Activated CD8-positive, alpha-beta memory T cell treated with anti-CD3 and anti-CD28 coated beads, Interleukin-2, amount 50 U/mL, for 4 hours (primary cell): Measurements from ENCODE around the gene B4GAT1.
A peak's percentile ranks its signal among the peaks of the same experiment; 100 is the strongest.

Experiments
- DNase-seq: peaks from one replicate; pipeline ENCODE4 v3.0.0-alpha.2; 2020

The B4GAT1 gene

GRCh38 chr11:66336234-66337102, 11.0 kb downstream of the B4GAT1 start, which contains the start of gene RIN1:
TSS of gene RIN1 (minus strand) at chr11:66336434. CDS start at chr11:66336402, 32 bp downstream.
- DNase-seq, result peak; percentile 59

- DNase-seq, result no peak
These were observed 11.7 kb downstream of the B4GAT1 start for GRCh38 chr11:66335531-66336233.

GRCh38 chr11:66334605-66335442, 12.6 kb downstream of the B4GAT1 start:
- no peak for DNase-seq

GRCh38 chr11:66333896-66334604, 13.4 kb downstream of the B4GAT1 start:
- no peak for DNase-seq

GRCh38 chr11:66333220-66333877, 14.1 kb downstream of the B4GAT1 start:
- DNase-seq, result no peak

GRCh38 chr11:66332371-66333219, 14.8 kb downstream of the B4GAT1 start:
- DNase-seq, result no peak

GRCh38 chr11:66331542-66332370, 15.7 kb downstream of the B4GAT1 start:
- DNase-seq, result no peak

GRCh38 chr11:66330931-66331330, 16.5 kb downstream of the B4GAT1 start:
- no peak for DNase-seq

- no peak for DNase-seq
These were observed 18.2 kb downstream of the B4GAT1 start for GRCh38 chr11:66329165-66329673.

- peak; percentile 83 for DNase-seq
These were observed 18.9 kb downstream of the B4GAT1 start for GRCh38 chr11:66328302-66329144.

- DNase-seq, result no peak
These were observed 19.5 kb downstream of the B4GAT1 start for GRCh38 chr11:66328031-66328301.

- DNase-seq, result no peak
These were observed 20.0 kb downstream of the B4GAT1 start for GRCh38 chr11:66327171-66328030.

- DNase-seq, result no peak
These were observed 20.9 kb downstream of the B4GAT1 start for GRCh38 chr11:66326261-66327111.

GRCh38 chr11:66325263-66325671, 22.2 kb downstream of the B4GAT1 start:
- no peak for DNase-seq

GRCh38 chr11:66324664-66325063, 22.8 kb downstream of the B4GAT1 start:
- no peak for DNase-seq

- DNase-seq, result no peak
These were observed 23.7 kb downstream of the B4GAT1 start for GRCh38 chr11:66323684-66324083.
